Uterus (tissue), 2 donors: ENCODE data around the gene CRACR2A.

Source experiments
- CTCF ChIP-seq, 4 experiments: fragments of 200-600 bp in 2 of 4; fragments of 450-650 bp in 2 of 4; sonication (generic) in 2 of 4; IDR thresholded peaks; one replicate each; pipeline ENCODE4 v1.5.1; 2016 to 2019; ENCODE audit warnings: antibody characterized with exemption in 4 of 4, mild to moderate bottlenecking in 2 of 4, moderate library complexity in 1 of 4
- POLR2A ChIP-seq, 2 donors: fragments of 450-650 bp; IDR thresholded peaks; one replicate each; pipeline ENCODE4 v1.6.1; 2016; ENCODE audit warnings: antibody characterized with exemption in 2 of 2, mild to moderate bottlenecking in 1 of 2, moderate library complexity in 1 of 2

- TF ChIP-seq POLR2A (IDR thresholded peaks at IDR 0.05) (no peak), CTCF (IDR thresholded peaks at IDR 0.05) (no peak)
Measured at GRCh38 chr12:3722368-3722767, 30.5 kb downstream of the CRACR2A start.
